SIG-M5 treated with dmso at 0.1 percent for 504 hours (cell line): ENCODE results near the gene VPS26C.
"Not testable (repeated sequence)": the region's sequence is repeated elsewhere in the genome, so short reads cannot be mapped to it uniquely, and the experiment has no call there.

Experiments
- DNase-seq: peaks from one replicate; lab custom pipeline; 2025; ENCODE audit not compliant: unreplicated experiment; lab: John Stamatoyannopoulos, UW

VPS26C gene

DNA sequence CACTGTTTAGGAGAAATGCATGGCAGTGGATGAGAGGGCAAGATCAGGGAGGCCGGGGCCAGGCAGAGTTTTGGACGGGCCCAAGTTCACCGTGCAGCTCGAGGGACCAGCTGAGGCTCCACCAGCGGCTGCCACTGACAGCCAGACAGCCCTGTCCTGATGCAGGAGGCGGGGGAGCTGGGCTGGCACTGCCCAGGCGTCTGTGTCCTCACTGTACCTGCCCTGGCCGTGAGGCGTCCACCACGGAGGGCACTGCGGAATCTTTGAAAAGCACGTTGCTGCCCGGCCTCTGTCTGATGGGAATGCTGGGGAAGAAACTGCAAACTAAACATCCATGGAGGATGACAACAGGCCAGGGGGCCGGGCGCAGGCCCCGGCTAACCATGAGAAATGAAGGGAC is 35.5 kb downstream of the VPS26C start:
- no peak for DNase-seq

DNA sequence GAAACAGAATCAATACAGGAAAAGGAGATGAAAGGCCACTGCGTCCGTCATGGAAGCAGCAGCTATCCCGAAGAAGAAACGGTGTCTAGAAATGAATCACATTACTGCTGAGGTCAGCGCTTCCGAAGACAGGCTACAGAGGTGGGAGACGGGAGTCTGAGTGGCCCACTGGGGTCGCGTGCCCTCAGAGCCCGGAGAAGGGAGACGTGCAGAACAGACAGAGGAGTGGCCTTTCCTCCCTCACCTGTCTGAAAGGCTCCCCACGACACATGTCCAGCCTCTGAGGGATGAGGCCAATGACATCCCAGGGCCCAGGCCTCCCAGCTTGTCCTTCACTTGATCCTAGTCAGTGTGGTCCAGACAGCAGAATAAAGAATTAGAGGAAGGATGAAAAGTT is 35.9 kb downstream of the VPS26C start:
- DNase-seq, result no peak

DNA sequence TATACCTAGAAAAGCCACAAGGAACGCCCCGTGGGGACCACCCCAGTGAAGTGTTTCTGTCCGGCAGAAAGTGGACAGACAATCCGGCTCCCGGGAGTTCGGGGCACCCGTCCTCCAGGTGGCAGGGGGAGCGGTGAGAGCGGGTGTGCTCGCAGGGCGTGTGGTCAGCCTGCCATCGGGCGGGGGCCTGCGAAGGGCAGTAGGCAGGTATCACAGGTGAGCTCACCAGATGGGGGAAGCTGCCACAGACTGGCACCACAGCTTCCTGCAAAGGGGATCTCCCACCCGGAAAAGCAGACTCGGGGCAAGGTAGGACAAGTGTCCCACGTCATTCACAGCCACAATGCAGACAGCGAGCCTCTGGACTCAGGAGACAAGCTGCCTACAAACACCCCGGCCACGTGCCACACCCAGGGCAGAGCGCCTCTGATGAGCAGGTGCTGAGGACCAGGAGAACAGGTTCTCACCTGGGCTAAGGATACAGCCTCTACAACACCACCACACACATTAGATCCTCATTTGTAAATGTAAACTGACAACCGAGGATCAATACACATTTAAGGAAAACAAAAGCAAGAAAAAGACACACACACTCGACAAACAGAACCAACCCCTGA is 36.4 kb downstream of the VPS26C start:
- DNase-seq, result no peak

DNA sequence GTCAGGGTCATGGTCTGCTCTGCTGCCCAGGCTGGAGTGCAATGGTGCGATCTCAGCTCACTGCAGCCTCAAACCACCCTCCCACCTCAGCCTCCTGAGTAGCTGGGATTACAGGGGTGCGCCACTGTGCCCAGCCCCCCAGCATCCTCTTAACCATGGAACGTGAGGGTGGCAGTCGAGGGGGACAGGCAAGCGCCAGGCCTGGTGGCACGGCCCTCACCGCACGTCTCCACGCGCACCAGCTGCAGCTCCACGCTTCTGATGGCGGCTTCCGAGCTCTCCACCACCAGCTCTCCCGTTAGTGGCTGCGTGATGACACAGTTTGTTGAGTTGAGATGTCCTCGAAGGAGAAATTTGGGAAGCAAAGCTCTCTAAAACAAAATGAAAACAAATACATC is 39.1 kb downstream of the VPS26C start:
- no peak for DNase-seq

DNA sequence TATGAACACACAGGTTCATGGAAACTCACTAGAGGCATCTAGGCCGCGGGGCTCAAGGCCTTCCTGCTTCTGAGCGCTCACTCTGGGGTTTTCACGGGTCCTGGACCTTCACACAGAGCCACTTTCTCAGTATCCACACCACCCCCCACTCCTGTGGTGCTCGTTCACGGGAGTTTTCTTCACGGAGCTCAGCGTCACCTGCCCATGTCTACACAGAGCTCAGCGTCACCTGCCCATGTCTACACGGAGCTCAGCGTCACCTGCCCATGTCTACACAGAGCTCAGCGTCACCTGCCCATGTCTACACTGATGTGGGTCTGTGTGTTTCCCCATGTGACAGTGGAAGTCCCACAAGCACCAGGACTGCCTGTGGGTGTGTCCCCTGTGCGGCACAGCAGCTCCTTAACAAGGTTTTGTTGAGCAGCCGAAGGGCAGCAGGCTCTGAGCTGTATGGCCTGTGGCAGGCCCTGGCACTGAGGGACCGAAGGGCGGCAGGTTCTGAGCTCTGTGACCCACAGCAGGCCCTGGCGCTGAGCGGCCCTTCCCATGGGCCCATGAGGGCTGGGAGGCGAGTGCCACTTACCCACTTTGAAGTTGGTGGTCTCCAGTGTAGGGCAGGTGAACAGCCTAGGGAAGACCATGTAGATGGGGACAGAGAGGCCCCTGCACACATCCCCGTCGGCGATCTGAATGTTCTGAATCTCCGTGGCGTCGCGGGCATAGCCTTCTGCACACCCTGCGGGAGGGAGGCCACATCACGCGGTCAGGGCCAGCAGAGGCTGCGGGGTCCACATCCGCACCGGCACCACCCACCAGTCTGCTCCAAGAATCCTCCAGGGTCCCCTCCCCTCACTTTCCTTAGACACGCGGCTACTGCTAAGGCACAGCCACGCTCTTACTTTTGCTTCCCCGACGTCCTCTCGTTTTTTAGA is 39.8 kb downstream of the VPS26C start:
- no peak for DNase-seq

DNA sequence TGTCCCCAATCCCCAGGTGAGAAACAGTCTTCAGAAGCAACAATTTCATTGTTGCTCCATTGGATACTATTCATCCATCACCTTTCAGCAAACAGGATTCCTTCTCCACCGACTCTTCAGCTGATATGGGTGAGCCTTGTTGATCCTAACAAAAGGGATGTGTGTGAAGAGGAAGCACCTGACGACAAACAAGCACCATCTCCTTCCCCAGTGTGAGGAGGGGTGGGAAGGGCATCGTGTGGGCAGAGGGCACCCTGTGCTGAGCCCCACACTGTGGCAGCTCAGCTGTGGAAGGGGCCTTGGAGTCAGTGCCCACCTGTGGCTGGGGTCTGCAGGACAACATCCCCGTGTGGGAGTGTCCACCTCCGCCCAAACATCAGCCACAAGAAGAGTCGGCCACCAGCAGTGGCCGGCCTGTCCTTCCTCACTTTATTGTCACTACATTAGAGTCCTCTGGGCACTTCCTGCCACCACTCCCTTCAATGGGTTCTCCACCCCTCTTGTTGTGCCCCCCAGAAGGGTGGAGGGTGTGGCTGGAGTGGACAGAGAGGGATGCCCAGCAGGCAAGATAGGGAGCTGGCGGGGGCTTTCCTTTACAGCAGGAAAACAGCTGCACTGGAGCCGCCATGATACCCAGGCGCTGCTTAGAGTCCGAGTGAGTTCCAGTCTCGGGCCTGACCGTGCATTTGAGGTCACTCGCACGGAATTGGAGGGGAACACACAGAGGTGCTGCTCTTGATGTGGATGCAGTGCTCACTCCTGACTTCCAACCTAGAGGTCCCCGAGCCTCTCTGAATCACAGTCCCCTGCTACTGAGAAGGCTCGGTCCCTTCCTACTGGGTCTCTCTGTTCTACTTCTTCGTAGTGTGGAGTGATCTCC is 40.9 kb downstream of the VPS26C start:
- DNase-seq, result no peak

DNA sequence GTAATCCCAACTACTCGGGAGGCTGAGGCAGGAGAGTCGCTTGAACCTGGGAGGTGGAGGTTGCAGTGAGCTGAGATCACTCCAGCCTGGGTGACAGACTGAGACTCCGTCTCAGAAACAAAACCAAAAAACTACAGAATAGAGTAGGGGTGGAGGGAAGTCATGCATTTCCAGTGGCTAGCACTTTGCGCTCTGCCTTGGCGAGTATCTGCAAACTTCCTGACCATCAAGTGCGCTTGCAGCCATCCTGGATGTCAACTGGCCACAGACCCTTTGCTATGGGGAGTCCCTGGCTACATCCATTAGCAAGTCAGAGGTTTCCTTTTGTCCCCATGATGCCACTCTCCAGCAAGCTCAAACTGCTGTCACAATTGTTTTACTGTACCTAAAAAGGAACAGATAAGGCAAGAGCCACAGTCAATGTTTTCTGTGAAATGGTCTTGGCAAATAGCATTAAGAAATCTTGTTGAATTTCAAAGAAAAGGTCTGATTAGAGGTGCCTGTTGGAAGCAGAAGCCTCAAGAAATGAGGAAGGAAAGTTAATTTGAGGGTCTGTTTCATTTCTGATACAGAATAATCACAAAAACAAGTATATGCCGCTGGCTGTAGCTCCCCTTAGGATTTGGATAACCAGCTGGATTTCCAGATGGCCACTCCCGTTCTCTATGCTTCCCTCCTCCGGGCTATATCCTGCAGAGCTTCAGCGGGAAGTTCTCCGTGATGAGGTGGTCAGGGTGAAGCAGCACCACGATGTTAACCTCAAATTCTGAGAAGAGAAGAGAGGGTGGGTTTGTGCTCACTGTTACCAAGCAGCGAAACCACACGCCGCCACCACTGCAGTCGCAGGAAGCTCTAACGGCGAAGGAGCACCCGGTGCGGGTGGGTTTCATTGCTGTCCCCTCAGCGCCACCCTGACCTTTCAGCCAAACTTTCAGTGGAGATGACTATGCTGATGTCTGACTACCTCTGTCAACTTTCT is 42.0 kb downstream of the VPS26C start:
- no peak for DNase-seq

DNA sequence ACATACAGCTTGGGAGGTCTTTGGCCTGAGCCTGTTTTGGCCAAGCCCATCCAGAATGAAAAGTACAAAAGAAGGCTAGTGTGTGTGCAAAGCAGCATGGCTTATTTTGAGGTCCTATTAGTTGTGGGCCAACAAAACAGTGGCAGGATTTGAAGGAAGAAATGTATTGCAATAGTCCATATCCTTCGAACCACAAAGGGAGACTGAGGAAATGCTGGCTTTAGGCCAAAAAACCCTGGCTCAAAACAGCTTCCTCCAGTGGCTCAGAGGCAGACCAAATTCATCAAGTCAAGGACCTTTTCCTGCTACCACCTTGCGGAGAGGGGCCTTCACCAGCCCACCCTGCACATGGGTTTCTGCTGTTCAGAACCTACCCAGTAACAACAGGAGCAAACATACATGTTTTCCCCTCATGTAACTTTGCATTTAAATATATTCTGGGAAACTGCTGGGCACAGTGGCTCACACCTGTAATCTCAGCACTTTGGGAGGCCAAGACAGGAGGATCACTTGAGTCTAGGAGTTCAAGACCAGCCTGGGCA is 43.3 kb downstream of the VPS26C start:
- no peak for DNase-seq

DNA sequence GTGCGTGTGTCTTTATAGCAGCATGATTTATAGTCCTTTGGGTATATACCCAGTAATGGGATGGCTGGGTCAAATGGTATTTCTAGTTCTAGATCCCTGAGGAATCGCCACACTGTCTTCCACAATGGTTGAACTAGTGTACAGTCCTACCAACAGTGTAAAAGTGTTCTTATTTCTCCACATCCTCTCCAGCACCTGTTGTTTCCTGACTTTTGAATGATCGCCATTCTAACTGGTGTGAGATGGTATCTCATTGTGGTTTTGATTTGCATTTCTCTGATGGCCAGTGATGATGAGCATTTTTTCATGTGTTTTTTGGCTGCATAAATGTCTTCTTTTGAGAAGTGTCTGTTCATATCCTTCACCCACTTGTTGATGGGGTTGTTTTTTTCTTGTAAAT is 44.9 kb downstream of the VPS26C start:
- DNase-seq, result not testable (repeated sequence)

DNA sequence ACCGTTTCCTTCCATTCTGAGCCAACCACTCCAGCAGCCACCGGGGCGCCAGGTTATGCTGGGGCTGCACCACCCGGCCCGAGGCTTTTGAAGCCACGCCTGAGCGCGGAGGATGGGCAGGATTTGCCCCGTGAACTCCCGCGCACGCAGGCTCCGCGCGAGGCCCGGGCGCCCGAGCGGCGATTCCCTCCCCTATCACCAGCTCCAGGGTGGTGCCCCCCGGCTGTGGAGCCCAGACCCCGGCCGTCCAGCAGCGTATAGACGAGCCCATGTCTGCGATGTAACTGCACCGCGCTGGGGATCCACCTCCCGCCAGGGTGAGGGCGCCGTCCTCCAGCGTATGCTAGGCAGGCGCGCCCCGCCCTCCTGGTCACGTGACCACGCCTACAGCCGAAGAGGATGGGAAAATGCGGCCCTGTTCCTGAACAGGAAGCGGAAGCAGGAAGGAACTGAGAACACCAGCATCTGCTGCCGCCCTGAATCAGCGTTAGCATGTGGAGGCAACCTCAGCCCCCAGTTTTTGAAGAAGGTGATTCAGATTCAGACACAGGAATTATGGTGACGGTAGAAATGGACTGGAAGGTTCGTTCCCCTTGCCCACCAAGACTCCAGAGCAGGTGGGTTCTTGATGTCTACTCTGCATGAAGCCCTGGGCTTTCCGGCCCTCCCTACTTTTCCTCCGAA is 46.0 kb downstream of the VPS26C start:
- DNase-seq, result peak; percentile 96

DNA sequence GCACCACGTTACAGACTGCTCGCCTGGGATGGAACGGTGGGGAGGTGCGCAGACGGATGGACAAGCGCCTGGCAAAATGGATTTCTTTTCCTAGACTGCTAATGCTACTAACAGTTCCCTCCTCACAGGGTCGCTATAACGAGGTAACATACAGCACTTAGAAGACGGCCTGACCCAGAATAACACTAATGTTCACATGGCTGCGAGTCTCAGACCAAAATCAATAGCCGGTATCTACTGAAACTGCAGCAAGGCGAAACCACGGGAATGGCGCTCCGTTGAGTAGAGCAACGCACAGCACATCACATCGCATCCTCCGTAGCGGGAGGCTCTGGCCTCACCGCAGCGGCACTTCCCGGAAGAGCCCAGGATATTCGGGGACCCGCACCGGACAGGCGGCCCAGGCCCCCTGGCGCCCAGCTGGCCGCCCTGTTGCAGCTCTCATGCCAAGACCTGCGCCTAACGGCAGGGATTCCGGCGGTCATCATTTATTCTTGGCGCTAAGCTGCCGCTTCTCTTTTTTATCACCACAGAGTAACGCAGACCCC is 46.6 kb downstream of the VPS26C start:
- peak; percentile 39 for DNase-seq

DNA sequence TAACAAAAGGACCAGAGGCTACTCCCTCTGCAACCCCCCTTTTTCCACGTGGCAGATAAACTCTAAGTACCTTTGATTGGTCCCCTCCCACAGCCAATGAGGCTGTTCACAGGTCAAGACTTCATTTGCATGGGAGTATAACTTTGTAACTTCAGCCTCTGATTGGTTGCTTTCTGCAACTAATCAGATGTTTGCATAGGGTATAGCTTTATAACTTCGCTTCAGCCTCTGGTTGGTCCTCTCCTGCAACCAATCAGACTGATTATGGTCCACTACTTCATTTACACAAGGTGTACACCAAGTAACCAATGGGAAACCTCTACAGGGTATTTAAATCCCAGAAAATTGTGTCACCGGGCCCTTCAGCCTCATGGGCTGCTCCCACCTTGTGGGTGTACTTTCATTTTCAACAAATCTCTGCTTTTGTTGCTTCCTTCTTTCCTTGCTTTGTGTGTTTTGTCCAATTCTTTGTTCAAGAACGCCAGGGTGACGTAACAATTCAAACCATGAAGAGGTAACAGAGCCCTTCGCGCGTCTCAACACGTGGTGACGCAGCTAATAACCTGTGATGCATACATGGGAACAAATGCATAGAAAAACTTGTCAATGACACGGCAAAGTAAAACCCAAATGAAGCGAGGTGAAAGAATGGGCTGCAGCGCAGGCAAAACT is 47.2 kb downstream of the VPS26C start:
- peak; percentile 13 for DNase-seq

DNA sequence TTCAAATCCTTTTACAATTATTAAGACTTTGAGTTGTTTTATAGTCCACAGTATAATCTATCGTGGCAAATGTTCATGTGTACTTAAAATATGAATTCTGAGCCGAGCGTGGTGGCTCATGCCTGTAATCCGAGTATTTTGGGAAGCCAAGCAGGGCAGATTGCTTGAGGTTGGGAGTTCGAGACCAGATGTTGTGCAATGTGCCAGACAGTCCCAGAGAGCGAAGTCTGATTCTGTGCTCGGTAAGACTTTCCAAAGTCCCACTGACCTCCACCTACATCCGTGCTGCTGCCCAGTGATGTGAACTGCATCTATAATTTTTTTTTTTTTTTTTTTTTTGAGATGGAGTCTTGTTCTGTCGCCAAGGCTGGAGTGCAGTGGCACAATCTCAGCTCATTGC is 52.2 kb downstream of the VPS26C start:
- DNase-seq, result no peak

DNA sequence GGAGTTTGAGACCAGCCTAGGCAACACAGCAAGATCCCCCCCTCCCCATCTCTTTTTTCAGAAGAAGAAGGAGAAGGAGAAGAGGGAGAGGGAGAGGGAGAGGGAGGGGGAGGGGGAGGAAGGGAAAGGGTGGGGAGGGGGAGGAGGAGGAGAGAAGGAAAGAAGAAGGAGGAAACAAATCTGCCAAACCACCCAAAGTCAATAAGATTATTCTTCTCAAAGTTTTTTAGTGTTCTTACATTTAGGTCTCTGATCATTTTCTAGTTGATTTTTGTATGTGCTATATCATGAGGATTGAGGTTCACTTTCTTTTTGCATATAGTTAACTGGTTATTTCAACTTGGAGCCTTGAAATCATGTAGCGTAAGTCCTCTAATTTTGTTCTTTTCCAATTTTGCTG is 56.3 kb downstream of the VPS26C start:
- DNase-seq, result no peak

DNA sequence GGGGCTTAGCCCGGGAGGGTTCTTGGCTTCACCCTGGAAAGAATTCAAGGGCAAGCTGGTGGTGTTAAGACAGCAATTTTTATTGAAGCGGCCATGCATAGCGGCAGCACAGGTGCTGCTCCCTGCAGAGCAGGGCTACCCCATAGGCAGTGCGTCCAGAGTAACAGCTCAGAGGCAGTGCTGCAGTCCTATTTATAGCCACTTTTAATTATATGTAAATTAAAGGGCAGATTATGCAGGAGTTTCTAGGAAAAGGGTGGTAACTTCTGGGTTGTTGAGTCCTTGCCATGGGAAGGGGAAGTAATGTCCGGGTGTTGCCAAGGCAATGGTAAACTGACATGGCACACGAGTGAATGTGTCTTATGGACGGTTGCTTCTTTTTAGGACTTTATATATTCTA is 57.0 kb downstream of the VPS26C start:
- peak; percentile 19 for DNase-seq

DNA sequence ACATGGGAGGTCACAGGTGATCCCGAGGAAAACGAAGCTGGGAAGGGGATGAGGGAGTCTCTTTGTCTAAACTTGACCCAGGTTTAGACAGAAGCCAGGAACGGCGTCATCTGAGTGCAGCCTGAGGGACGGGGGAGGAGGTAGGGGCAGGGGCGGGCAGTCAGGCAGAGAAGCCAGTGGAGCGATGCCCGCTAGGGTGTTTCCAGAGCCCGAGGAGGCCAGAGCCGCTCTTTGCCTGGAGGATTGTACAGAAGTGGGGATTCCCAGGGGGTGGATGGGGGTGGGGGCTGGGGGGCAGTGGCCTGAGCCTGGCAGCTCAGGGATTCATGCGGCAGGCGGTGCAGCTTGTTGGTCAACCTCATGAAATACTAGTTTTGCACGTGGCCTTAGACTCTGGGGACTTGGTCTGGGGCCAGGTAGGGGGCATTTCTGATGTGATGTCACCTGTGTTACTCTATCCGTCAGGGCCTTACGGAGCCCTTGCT is 58.4 kb downstream of the VPS26C start:
- no peak for DNase-seq

DNA sequence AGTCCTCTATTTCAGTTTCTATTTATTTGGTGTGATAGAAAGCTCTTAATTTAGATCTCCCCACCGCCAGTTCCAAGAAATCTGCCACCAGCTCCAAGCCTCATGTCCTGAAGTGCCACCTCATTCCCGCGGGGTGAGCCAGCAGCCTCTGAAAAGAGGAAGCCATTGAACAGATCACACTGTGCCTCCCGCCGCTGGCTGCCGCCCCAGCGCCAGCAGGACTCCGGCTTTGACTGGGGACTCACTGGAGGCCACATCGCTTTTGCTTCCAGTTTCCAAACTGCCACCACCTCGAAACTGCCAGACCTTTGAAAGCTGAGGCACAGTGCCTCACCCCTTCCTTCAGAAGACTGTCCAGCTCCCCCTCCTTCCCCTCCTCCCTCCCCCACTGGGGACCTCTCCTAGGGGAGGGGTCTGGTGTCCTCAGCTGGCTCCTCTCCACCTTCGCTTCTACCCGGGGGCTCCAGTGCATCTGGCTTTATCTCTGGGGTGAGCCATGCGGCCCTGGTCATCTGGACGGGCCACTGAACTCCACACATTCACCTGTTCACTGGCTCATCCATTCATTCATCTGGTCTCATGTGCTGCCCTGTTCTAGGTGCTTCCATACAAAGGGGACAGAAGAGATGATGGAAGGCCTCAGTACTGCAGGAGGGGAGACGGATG is 58.9 kb downstream of the VPS26C start:
- peak; percentile 79 for DNase-seq

DNA sequence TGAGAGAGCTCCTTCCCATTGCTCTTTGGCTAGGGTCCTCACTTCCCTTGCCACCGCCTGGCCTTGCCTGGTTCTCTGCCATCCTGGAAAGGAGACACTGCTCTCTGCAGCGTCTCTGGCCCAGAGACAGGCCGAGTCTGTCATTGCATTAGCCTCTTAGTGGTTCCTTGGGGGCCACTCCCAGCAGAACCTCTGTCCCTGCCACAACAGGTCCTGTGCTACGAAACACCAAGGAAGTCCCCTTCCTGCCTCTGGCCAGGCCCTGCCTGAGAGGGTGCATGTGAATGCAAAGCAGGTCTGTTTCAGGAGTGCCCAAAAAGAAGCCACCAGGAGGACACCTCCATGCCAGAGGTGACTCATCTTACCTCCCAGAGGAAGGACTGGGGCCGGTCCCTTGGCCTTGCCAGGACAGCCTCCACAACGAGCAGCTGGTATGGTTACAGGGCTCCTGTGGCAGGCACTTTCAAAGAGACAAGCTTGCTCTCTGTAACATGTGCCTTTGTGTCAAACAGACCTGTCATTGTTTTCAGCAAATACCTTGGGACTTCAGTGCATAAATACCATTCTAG is 59.6 kb downstream of the VPS26C start:
- no peak for DNase-seq
